ENCODE results near the gene BBLN.

Gene BBLN

GRCh38 chr9:128192601-128193371 lies 32.7 kb downstream of the BBLN start:
- peak; percentile 95 for DNase-seq

GRCh38 chr9:128193469-128194096 lies 33.5 kb downstream of the BBLN start:
- no peak for DNase-seq

GRCh38 chr9:128201441-128202369 lies 41.6 kb downstream of the BBLN start:
- no peak for DNase-seq

- no peak for DNase-seq
These were observed 42.6 kb downstream of the BBLN start for GRCh38 chr9:128202648-128203023.

GRCh38 chr9:128203024-128203706 lies 43.1 kb downstream of the BBLN start, which contains the start of gene DNM1:
DNM1 (plus strand) TSS chr9:128203379; CDS start chr9:128203471, 92 bp downstream.
- peak; percentile 79 for DNase-seq

- DNase-seq: peak; percentile 52
These were observed 43.9 kb downstream of the BBLN start for GRCh38 chr9:128203707-128204551.

GRCh38 chr9:128204858-128205257 lies 44.8 kb downstream of the BBLN start:
- no peak for DNase-seq

- DNase-seq: no peak
These were observed 45.4 kb downstream of the BBLN start for GRCh38 chr9:128205296-128205944.

GRCh38 chr9:128206484-128206883 lies 46.4 kb downstream of the BBLN start:
- DNase-seq: no peak

- DNase-seq: no peak
These were observed 47.1 kb downstream of the BBLN start for GRCh38 chr9:128206916-128207910.

GRCh38 chr9:128208386-128208785 lies 48.3 kb downstream of the BBLN start:
- DNase-seq: no peak

GRCh38 chr9:128208946-128209669 lies 49.0 kb downstream of the BBLN start:
- no peak for DNase-seq

GRCh38 chr9:128211186-128211980 lies 51.3 kb downstream of the BBLN start:
- no peak for DNase-seq

GRCh38 chr9:128211981-128212281 lies 51.9 kb downstream of the BBLN start:
- DNase-seq: no peak
